ENCODE results near the gene CYP4A11. TPM values are rescaled to one million over a fixed set of nuclear protein-coding genes. Genes with fewer than 3 reads are reported as not detected.
"Not testable (repeated sequence)": the region's sequence is repeated elsewhere in the genome, so short reads cannot be mapped to it uniquely, and the experiment has no call there.

The CYP4A11 gene
- total RNA-seq, 1 experiment from 2014 or later, result not detected

DNA sequence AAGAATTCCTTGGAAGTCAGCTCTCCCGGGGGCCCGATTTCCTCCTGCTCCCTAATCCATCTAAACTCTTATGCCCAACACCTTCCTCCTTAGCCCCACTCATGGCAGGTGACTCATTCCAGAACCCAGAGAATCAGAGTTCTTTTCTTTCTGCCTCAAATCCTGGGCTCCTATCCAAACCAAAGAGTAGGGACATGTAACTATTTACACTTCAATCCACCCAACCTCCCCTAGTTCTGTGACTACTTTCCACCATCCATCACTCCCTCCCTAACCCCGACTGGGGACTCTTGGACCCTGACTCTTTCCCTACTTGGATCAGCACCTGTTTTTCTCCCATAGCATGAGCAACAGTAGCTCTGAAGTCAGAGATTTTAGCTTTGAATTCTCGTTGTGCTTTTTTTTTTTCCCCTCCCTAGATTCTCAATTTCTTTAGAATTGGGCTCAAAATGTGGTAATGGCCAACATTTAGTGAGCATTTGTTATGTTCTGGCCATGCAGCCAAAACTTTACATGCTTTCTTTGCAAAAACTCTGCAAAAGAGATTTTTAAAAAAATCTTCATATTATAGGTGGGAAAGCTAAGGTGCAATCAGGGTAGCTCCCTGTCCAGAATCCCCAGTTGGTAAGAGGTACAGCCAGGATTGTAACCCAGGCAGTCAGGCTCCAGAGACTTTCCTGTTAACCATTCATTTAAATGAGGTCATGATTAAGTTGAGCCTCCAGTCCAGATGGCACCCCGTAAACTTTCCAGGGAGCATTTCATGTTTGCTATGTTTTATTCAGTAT is 7.5 kb upstream of the CYP4A11 start:
- intact Hi-C loops (cut with micrococcal nuclease), result no loop called here
- ATAC-seq (peak; percentile 62), DNase-seq (peak; percentile 67)
- Histone ChIP-seq H3K9me2 (replicated peaks; ENCODE audit: low read length) (no peaks in the 10 kb centered on the region), H3K4me2 (ENCODE audit: low read length) (no peak overlapping the region), H3K27me3 (ENCODE audit: low read length) (peaks cover 3% of the 10 kb centered on the region; the same call in 1 of the 2 replicates), H3K9me3 (ENCODE audit: low read length) (no peaks in the 10 kb centered on the region), H2AFZ (ENCODE audit: low read length) (no peak overlapping the region), H3K79me2 (ENCODE audit: low read length) (no peaks in the 10 kb centered on the region), H3K27ac (ENCODE audit: low read length) (no peak overlapping the region), H3K36me3 (ENCODE audit: low read depth, low read length) (no peaks in the 10 kb centered on the region), H3F3A (ENCODE audit: low read length, unreplicated experiment) (no peaks in the 10 kb centered on the region), H4K20me1 (ENCODE audit: low read length) (no peaks in the 10 kb centered on the region), H3K9ac (ENCODE audit: low read length) (no peak overlapping the region), H3K4me1 (ENCODE audit: insufficient read depth, low read length) (no peaks in the 10 kb centered on the region), H3K4me3 (ENCODE audit: low read length) (no peak overlapping the region)
- TF ChIP-seq EZH2 (IDR thresholded peaks at IDR 0.05; ENCODE audit: low read length, unreplicated experiment), result no peak
- TF ChIP-seq, protein P1, sequence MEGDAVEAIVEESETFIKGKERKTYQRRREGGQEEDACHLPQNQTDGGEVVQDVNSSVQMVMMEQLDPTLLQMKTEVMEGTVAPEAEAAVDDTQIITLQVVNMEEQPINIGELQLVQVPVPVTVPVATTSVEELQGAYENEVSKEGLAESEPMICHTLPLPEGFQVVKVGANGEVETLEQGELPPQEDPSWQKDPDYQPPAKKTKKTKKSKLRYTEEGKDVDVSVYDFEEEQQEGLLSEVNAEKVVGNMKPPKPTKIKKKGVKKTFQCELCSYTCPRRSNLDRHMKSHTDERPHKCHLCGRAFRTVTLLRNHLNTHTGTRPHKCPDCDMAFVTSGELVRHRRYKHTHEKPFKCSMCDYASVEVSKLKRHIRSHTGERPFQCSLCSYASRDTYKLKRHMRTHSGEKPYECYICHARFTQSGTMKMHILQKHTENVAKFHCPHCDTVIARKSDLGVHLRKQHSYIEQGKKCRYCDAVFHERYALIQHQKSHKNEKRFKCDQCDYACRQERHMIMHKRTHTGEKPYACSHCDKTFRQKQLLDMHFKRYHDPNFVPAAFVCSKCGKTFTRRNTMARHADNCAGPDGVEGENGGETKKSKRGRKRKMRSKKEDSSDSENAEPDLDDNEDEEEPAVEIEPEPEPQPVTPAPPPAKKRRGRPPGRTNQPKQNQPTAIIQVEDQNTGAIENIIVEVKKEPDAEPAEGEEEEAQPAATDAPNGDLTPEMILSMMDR (conservative IDR thresholded peaks at IDR 0.05; ENCODE audit: low read depth, low read length), result no peak
- no peak for TF ChIP-seq EZH2phosphoT487 (IDR thresholded peaks at IDR 0.05; ENCODE audit: borderline replicate concordance, low read length)
- no TSS peak for BruUV-seq (replicated peaks)
- POLR2A ChIA-PET (ENCODE audit: unreplicated experiment), result no interaction called here
- CTCF ChIA-PET, result interaction anchor here (0.7 kb wide), 1 partner anchor 213 kb away, joined by 3 read pairs; no protein-coding TSS in a partner anchor

GRCh38 chr1:46947706-46948105 is 6.4 kb upstream of the CYP4A11 start:
- H3K4me1 ChIP-seq (ENCODE audit: insufficient read depth, low read length); intact Hi-C loops (cut with micrococcal nuclease); H2AFZ ChIP-seq (ENCODE audit: low read length); ATAC-seq; BruUV-seq (replicated peaks); H3K27ac ChIP-seq (ENCODE audit: low read length); H3K27me3 ChIP-seq (ENCODE audit: low read length); H3K4me3 ChIP-seq (ENCODE audit: low read length); H3K79me2 ChIP-seq (ENCODE audit: low read length); POLR2A ChIA-PET (ENCODE audit: unreplicated experiment); H3K4me2 ChIP-seq (ENCODE audit: low read length); H4K20me1 ChIP-seq (ENCODE audit: low read length); H3F3A ChIP-seq (ENCODE audit: low read length, unreplicated experiment); H3K9me2 ChIP-seq (replicated peaks; ENCODE audit: low read length); H3K9ac ChIP-seq (ENCODE audit: low read length); H3K9me3 ChIP-seq (ENCODE audit: low read length); DNase-seq; CTCF ChIA-PET; H3K36me3 ChIP-seq (ENCODE audit: low read depth, low read length): not testable (repeated sequence)

DNA sequence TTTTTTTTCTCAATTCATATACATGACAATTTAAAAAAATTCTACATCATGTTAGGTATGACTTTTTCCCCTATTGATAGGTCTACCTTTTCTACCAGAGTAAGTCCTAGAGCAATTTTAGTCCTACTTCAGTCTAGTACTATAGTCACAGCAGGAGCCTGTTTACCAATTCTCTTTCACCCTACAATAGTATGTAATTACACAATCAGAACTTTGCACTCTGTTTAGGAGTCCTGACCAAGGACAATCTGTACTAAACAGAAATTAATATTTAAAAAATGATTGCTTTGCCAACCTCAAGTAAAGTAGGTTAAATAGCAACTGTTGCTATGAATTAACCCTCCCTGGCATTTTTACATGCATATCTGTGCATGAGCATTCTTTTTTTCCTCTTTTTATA is 810 bp upstream of the CYP4A11 start:
- no peaks in the 10 kb centered on the region for H3K9me2 ChIP-seq (replicated peaks; ENCODE audit: low read length)
- no peak overlapping the region for H3K9ac ChIP-seq (ENCODE audit: low read length)
- peaks cover 12% of the 10 kb centered on the region; the same call in 1 of the 2 replicates for H3K27me3 ChIP-seq (ENCODE audit: low read length)
- no peak overlapping the region for H2AFZ ChIP-seq (ENCODE audit: low read length)
- ATAC-seq, result no peak
- no peaks in the 10 kb centered on the region for H3K79me2 ChIP-seq (ENCODE audit: low read length)
- no peaks in the 10 kb centered on the region for H3K36me3 ChIP-seq (ENCODE audit: low read depth, low read length)
- intact Hi-C loops (cut with micrococcal nuclease), result no loop called here
- H3K4me2 ChIP-seq (ENCODE audit: low read length), result no peak overlapping the region
- H3K4me3 ChIP-seq (ENCODE audit: low read length), result no peak overlapping the region
- H4K20me1 ChIP-seq (ENCODE audit: low read length), result no peaks in the 10 kb centered on the region
- TF ChIP-seq, protein P1 (conservative IDR thresholded peaks at IDR 0.05; ENCODE audit: low read depth, low read length), result no peak
- no peak for TF ChIP-seq EZH2phosphoT487 (IDR thresholded peaks at IDR 0.05; ENCODE audit: borderline replicate concordance, low read length)
- no peak for TF ChIP-seq EZH2 (IDR thresholded peaks at IDR 0.05; ENCODE audit: low read length, unreplicated experiment)
- H3K4me1 ChIP-seq (ENCODE audit: insufficient read depth, low read length), result no peaks in the 10 kb centered on the region
- H3K27ac ChIP-seq (ENCODE audit: low read length), result no peak overlapping the region
- BruUV-seq (replicated peaks), result no TSS peak
- CTCF ChIA-PET, result no interaction called here
- no peaks in the 10 kb centered on the region for H3F3A ChIP-seq (ENCODE audit: low read length, unreplicated experiment)
- no peaks in the 10 kb centered on the region for H3K9me3 ChIP-seq (ENCODE audit: low read length)
- POLR2A ChIA-PET (ENCODE audit: unreplicated experiment), result no interaction called here
- DNase-seq, result no peak

Data from PC-3 (cell line).